HG03097 (cell line): Measurements from ENCODE around the gene TBATA.

Experiments
- ATAC-seq: cut with Tn5 transposase; IDR thresholded peaks from one replicate; pipeline ENCODE4 v1.9.1; 2021; ENCODE audit not compliant: unreplicated experiment, low FRiP score

TBATA gene

GRCh38 chr10:70763567-70763966 is 21.6 kb downstream of the TBATA start:
- ATAC-seq: no peak

- no peak for ATAC-seq
Measured at GRCh38 chr10:70762441-70763175, 22.6 kb downstream of the TBATA start.

- ATAC-seq: no peak
Measured at GRCh38 chr10:70761727-70762350, 23.3 kb downstream of the TBATA start.

- ATAC-seq: no peak
Measured at GRCh38 chr10:70761031-70761601, 24.1 kb downstream of the TBATA start.

- no peak for ATAC-seq
Measured at GRCh38 chr10:70760271-70760787, 24.8 kb downstream of the TBATA start.

GRCh38 chr10:70759781-70760180 is 25.4 kb downstream of the TBATA start:
- ATAC-seq: no peak

- ATAC-seq: no peak
Measured at GRCh38 chr10:70758757-70759514, 26.2 kb downstream of the TBATA start.

- no peak for ATAC-seq
Measured at GRCh38 chr10:70757856-70758255, 27.3 kb downstream of the TBATA start.

- ATAC-seq: no peak
Measured at GRCh38 chr10:70756700-70757360, 28.3 kb downstream of the TBATA start.

GRCh38 chr10:70753841-70754621 is 31.1 kb downstream of the TBATA start:
- ATAC-seq: no peak

GRCh38 chr10:70753026-70753663 is 32.0 kb downstream of the TBATA start:
- ATAC-seq: no peak

GRCh38 chr10:70752571-70752970 is 32.6 kb downstream of the TBATA start:
- no peak for ATAC-seq

- ATAC-seq: no peak
Measured at GRCh38 chr10:70751991-70752390, 33.2 kb downstream of the TBATA start.

GRCh38 chr10:70751356-70751755 is 33.8 kb downstream of the TBATA start:
- ATAC-seq: no peak

GRCh38 chr10:70750156-70750703 is 34.9 kb downstream of the TBATA start:
- no peak for ATAC-seq

GRCh38 chr10:70749756-70750155 is 35.4 kb downstream of the TBATA start:
- no peak for ATAC-seq

- no peak for ATAC-seq
Measured at GRCh38 chr10:70748801-70749573, 36.2 kb downstream of the TBATA start.

- no peak for ATAC-seq
Measured at GRCh38 chr10:70748305-70748704, 36.9 kb downstream of the TBATA start.
